ENCODE results near the gene TMEM30A.

TMEM30A gene

GRCh38 chr6:75261299-75261698 lies 23.3 kb downstream of the TMEM30A start:
- DNase-seq = no peak

- DNase-seq = no peak
These were observed 27.1 kb downstream of the TMEM30A start for GRCh38 chr6:75257343-75258087.

- DNase-seq = no peak
These were observed 34.0 kb downstream of the TMEM30A start for GRCh38 chr6:75250552-75250951.

GRCh38 chr6:75249837-75250236 lies 34.8 kb downstream of the TMEM30A start:
- no peak for DNase-seq

- no peak for DNase-seq
These were observed 38.2 kb downstream of the TMEM30A start for GRCh38 chr6:75246386-75246785.

GRCh38 chr6:75244063-75244584 lies 40.5 kb downstream of the TMEM30A start:
- no peak for DNase-seq

GRCh38 chr6:75243333-75244062 lies 41.1 kb downstream of the TMEM30A start, which contains the start of gene COX7A2:
TSS of gene COX7A2 (minus strand) at chr6:75243801. CDS start at chr6:75243734, 67 bp downstream.
- DNase-seq = peak; percentile 86

GRCh38 chr6:75236630-75237029 lies 48.0 kb downstream of the TMEM30A start:
- no peak for DNase-seq

- no peak for DNase-seq
These were observed 49.3 kb downstream of the TMEM30A start for GRCh38 chr6:75235271-75235670.

- no peak for DNase-seq
These were observed 50.3 kb downstream of the TMEM30A start for GRCh38 chr6:75234126-75234865.

GRCh38 chr6:75233092-75233615 lies 51.4 kb downstream of the TMEM30A start:
- no peak for DNase-seq

GRCh38 chr6:75230484-75231325 lies 53.9 kb downstream of the TMEM30A start:
- peak; percentile 33 for DNase-seq

GRCh38 chr6:75224303-75224926 lies 60.2 kb downstream of the TMEM30A start:
- DNase-seq = no peak

- DNase-seq = no peak
These were observed 61.2 kb downstream of the TMEM30A start for GRCh38 chr6:75223428-75223827.

GRCh38 chr6:75222261-75222660 lies 62.3 kb downstream of the TMEM30A start:
- no peak for DNase-seq

- no peak for DNase-seq
These were observed 63.5 kb downstream of the TMEM30A start for GRCh38 chr6:75221116-75221515.

- DNase-seq = no peak
These were observed 64.2 kb downstream of the TMEM30A start for GRCh38 chr6:75220357-75220756.

- DNase-seq = no peak
These were observed 65.3 kb downstream of the TMEM30A start for GRCh38 chr6:75219263-75219662.

GRCh38 chr6:75217193-75217592 lies 67.4 kb downstream of the TMEM30A start:
- no peak for DNase-seq

GRCh38 chr6:75215291-75215690 lies 69.3 kb downstream of the TMEM30A start:
- DNase-seq = no peak

- no peak for DNase-seq
These were observed 70.9 kb downstream of the TMEM30A start for GRCh38 chr6:75213732-75214131.

- no peak for DNase-seq
These were observed 71.5 kb downstream of the TMEM30A start for GRCh38 chr6:75213112-75213511.
